WERI-Rb-1 (cell line): ENCODE results near the gene RNF215.
A peak's percentile ranks its signal among the peaks of the same experiment; 100 is the strongest.

Experiments
- DNase-seq: peaks from one replicate; pipeline ENCODE4 v3.0.0-alpha.2; 2020
- H3K27ac ChIP-seq: fragments of 250-450 bp; sonication (Bioruptor Pico); 2 replicates; pipeline ENCODE4 v1.5.1; 2020; ENCODE audit warnings: mild to moderate bottlenecking, moderate library complexity
- H3K27me3 ChIP-seq: fragments of 250-450 bp; sonication (Bioruptor Pico); 2 replicates; pipeline ENCODE4 v1.5.1; 2021; ENCODE audit warnings: mild to moderate bottlenecking, low read depth, moderate library complexity; ENCODE audit not compliant: insufficient read depth, severe bottlenecking
- H3K36me3 ChIP-seq: fragments of 250-450 bp; sonication (Bioruptor Pico); 2 replicates; pipeline ENCODE4 v1.5.1; 2020; ENCODE audit warnings: mild to moderate bottlenecking, moderate library complexity
- H3K4me3 ChIP-seq: 2 replicates; pipeline ENCODE4 v1.5.1; 2011; ENCODE audit warnings: low read depth, mild to moderate bottlenecking, control low read depth, low read length
- H3K9me3 ChIP-seq: fragments of 250-450 bp; sonication (Bioruptor Pico); 2 replicates; pipeline ENCODE4 v1.5.1; 2021; ENCODE audit warnings: mild to moderate bottlenecking, moderate library complexity; ENCODE audit not compliant: severe bottlenecking
- TF ChIP-seq, protein P1 (sequence below): IDR thresholded peaks from 2 replicates; pipeline ENCODE4 v1.5.1; 2011; ENCODE audit warnings: low read depth, mild to moderate bottlenecking, control low read depth, inconsistent platforms, low read length

The RNF215 gene

DNA sequence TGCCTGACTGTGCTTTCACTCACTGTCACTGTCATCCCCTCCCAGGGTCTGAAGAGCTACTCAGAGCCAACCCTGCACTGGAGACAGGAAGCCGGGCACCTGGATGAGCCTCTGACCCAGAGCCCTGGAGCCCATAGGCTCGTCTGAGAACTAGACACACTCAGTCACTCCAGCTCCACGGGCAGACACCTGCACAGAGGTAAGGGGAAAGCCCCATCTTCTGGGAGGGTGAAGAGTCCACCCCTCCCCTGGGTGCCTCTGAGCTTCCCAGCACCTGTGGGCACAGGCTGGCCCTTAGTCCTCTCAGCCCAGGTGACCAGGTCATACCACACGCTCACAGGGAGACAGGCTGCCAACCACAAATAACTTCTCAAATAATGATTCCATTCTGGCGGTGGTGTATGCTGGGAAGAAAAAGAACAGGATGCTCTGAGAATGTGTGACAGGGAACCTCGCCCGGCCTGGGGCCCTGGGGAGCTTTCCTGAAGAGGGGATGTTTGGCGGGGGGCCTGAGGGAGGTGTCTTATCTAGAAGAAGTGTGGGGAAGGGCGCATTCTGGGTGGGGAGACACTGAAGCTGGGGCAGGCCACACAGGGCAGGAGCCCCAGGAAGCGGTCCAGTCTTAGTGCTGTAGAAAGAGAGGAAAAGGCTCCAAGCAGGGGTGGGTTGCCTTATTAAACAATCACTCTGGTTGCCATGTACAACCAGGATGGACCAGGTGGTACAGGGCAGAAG, 25.1 kb downstream of the RNF215 start:
- TF ChIP-seq, protein P1, sequence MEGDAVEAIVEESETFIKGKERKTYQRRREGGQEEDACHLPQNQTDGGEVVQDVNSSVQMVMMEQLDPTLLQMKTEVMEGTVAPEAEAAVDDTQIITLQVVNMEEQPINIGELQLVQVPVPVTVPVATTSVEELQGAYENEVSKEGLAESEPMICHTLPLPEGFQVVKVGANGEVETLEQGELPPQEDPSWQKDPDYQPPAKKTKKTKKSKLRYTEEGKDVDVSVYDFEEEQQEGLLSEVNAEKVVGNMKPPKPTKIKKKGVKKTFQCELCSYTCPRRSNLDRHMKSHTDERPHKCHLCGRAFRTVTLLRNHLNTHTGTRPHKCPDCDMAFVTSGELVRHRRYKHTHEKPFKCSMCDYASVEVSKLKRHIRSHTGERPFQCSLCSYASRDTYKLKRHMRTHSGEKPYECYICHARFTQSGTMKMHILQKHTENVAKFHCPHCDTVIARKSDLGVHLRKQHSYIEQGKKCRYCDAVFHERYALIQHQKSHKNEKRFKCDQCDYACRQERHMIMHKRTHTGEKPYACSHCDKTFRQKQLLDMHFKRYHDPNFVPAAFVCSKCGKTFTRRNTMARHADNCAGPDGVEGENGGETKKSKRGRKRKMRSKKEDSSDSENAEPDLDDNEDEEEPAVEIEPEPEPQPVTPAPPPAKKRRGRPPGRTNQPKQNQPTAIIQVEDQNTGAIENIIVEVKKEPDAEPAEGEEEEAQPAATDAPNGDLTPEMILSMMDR, result no peak
- Histone ChIP-seq H3K4me3 (no peak overlapping the region), H3K27me3 (no peaks in the 10 kb centered on the region), H3K9me3 (no peaks in the 10 kb centered on the region), H3K27ac (no peak overlapping the region), H3K36me3 (peaks cover 8% of the 10 kb centered on the region; the same call in 1 of the 2 replicates)
- no peak for DNase-seq

DNA sequence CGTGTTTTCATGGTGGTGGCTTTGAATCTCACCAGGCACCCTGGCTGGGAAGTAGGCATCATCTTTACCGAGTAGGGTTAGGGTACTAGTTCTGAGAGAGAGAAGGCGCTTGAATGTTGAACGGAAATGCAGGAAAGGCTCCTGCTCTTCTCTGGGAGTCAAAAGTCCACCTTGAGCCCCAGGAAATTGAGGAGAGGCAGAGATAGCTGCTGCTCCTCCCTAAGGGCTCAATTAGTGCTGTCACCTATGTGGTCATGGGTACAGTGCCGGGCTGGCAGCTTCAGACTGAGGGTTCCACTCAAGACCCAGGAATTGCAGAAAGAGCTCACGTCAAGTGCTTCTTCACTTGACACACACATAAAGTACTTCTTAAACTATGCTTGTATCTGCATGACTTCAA, 28.7 kb downstream of the RNF215 start:
- Histone ChIP-seq H3K27me3 (no peaks in the 10 kb centered on the region), H3K9me3 (no peaks in the 10 kb centered on the region), H3K27ac (no peak overlapping the region), H3K4me3 (no peak overlapping the region), H3K36me3 (peaks cover 21% of the 10 kb centered on the region)
- TF ChIP-seq, protein P1, result no peak
- DNase-seq, result no peak

DNA sequence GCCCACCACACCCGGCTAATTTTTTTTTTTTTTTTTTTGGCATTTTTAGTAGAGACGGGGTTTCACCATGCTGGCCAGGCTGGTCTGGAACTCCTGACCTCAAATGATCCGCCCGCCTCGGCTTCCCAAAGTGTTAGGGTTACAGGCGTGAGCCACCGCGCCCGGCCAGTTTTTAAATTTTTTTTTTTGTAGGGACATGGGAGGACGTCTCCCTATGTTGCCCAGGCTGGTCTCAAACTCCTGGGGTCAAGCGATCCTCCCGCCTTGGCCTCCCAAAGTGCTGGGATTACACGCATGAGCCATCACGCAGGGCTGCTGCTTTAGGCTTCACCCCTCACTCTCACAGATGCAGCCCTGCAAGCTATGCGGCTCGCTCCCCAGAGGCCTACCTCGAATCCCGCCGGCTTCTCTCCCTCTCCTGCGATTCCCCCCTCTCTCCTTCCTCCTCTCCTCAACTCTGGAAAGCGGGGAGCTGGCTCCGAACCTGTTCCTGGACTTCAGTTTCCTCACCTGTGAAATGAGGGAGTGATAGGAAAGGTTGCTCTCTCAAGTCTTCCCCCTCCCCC, 29.5 kb downstream of the RNF215 start:
- H3K27ac ChIP-seq, result no peak overlapping the region; the same call in 1 of the 2 replicates
- no peak overlapping the region for H3K4me3 ChIP-seq

DNA sequence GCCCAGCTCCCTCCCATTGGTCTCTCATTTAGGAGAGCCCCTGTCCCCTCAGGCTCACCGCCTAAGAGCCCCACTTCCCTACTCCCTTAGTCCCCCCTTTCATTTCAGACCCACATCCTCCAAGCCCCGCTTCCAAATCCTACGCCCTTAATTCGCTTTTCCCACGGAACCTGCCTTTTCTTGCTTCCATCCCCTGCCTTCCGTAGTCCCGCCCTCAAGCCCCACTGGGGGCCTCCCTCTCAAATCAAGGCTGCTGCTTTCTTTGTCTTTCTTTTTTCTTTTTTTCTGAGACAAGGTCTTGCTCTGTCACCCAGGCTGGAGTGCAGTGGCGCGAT, 30.0 kb downstream of the RNF215 start:
- Histone ChIP-seq H3K27ac (peak overlapping the region; percentile 100), H3K9me3 (no peaks in the 10 kb centered on the region), H3K27me3 (no peaks in the 10 kb centered on the region), H3K36me3 (peaks cover 30% of the 10 kb centered on the region), H3K4me3 (peak overlapping the region; percentile 72)
- TF ChIP-seq, protein P1, result no peak
- no peak for DNase-seq

More for the DNA sequence above, 29.5 kb downstream of the RNF215 start:
- Histone ChIP-seq H3K36me3 (peaks cover 25% of the 10 kb centered on the region), H3K9me3 (no peaks in the 10 kb centered on the region), H3K27me3 (no peaks in the 10 kb centered on the region)
- no peak for DNase-seq
- TF ChIP-seq, protein P1, result no peak

DNA sequence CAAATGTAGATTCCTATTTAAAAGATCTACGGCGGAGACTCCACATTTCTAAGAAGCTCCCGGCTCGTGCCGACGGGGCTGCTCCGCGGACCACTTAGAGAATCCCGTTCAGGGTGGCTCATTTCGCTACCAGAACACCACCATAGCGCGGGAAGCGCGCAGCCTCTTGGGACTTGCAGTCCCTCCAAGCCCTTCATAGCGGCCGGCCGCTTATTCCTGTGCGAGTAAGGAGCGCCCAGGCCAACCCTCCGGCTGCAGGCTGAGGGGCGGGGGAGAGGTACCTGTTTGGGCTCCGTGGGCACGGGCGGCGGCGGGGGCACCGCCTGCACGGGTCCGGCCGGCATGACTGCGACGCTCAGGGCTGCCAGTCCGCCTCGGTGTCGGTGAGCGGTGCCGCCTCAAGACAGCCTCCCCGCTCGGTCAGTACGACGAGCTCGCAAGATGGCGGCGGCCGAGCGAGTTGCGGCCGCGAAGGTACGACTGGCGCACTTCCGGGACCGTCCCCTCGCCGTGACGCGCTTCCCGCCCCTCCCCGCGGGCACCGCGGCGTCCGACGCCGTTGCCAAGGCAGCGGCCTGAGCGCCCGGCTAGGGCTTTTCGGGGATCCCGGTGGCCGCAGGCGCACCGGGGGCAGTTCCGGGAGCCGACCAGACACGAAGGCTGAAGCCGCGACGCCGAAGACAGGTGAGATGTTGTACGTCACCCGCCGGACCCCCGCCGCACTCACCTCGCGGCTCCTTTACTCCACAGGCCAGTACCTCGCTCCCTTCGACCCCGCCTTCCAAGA, 30.6 kb downstream of the RNF215 start, which contains the start of the genes CCDC157 and SF3A1:
CCDC157 (plus strand) TSS at position 559 of the 787 bp plus-strand sequence. CDS start 8,994 bp downstream, outside the sequence.
SF3A1 (minus strand) TSS at position 446 of the 787 bp plus-strand sequence; CDS start at position 344, 102 bp downstream.
- H3K36me3 ChIP-seq, result peaks cover 33% of the 10 kb centered on the region
- peak within 1 kb of the TSS; percentile 72 for H3K4me3 ChIP-seq
- TF ChIP-seq, protein P1, result no peak
- peak; percentile 93 for DNase-seq
- no peaks in the 10 kb centered on the region for H3K27me3 ChIP-seq
- H3K27ac ChIP-seq, result peak within 1 kb of the TSS; percentile 100
- H3K9me3 ChIP-seq, result no peaks in the 10 kb centered on the region
